Lower leg skin (tissue), 4 donors: Measurements from ENCODE around the gene PEX5L. TPM values are rescaled to one million over a fixed set of nuclear protein-coding genes. Genes with fewer than 3 reads are reported as not detected.

ENCODE experiments used
- DNase-seq, 2 donors: peaks; one replicate each; pipeline ENCODE4 v3.0.0-alpha.2; 2019; ENCODE audit warnings: low spot score in 2 of 2
- H3K4me3 ChIP-seq: fragments of 200-600 bp; sonication (generic); 2 replicates; pipeline ENCODE4 v1.5.1; 2017; ENCODE audit warnings: mild to moderate bottlenecking, low read depth; ENCODE audit not compliant: poor library complexity, severe bottlenecking
- POLR2A ChIP-seq, 2 donors: fragments of 450-650 bp; IDR thresholded peaks; one replicate each; pipeline ENCODE4 v1.6.1; 2016 to 2017; ENCODE audit warnings: antibody characterized with exemption in 2 of 2, mild to moderate bottlenecking in 1 of 2, moderate library complexity in 1 of 2
- WGBS, 2 donors: methylation state at CpG; one replicate each; pipeline ENCODE4 v1.1.5; 2018; 5-methylcytosine and 5-hydroxymethylcytosine counted together
- intact Hi-C: fragments of 100-400 bp; cut with DNase I; formaldehyde crosslinking; loops from one replicate; pipeline ENCODE4 v1.15.0; 2023; ENCODE audit warnings: low total_unique reads
- total RNA-seq, 4 donors: library from RNA; depleted of rRNA; stranded (reverse); fragments of >200 nt; gene quantifications; one replicate each; pipeline ENCODE4 v1.1.0, GENCODE V29; 2016
- TF ChIP-seq, protein P1 (sequence below), 3 donors: fragments of 450-650 bp; IDR thresholded peaks; one replicate each; pipeline ENCODE4 v1.5.1; 2016; ENCODE audit warnings: antibody characterized with exemption in 3 of 3, mild to moderate bottlenecking in 3 of 3, moderate library complexity in 2 of 3

PEX5L gene
- total RNA-seq, 4 donors from 2014 or later: not detected

GRCh38 chr3:179955809-179956208, 80.9 kb downstream of the PEX5L start:
- 27 to 31% methylated on average over 3 of the region's 3 CpGs for WGBS, 2 donors
- no peak for TF ChIP-seq POLR2A (IDR thresholded peaks at IDR 0.05)
- TF ChIP-seq, protein P1, sequence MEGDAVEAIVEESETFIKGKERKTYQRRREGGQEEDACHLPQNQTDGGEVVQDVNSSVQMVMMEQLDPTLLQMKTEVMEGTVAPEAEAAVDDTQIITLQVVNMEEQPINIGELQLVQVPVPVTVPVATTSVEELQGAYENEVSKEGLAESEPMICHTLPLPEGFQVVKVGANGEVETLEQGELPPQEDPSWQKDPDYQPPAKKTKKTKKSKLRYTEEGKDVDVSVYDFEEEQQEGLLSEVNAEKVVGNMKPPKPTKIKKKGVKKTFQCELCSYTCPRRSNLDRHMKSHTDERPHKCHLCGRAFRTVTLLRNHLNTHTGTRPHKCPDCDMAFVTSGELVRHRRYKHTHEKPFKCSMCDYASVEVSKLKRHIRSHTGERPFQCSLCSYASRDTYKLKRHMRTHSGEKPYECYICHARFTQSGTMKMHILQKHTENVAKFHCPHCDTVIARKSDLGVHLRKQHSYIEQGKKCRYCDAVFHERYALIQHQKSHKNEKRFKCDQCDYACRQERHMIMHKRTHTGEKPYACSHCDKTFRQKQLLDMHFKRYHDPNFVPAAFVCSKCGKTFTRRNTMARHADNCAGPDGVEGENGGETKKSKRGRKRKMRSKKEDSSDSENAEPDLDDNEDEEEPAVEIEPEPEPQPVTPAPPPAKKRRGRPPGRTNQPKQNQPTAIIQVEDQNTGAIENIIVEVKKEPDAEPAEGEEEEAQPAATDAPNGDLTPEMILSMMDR (IDR thresholded peaks at IDR 0.05): no peak
- H3K4me3 ChIP-seq: no peak overlapping the region
- no peak for DNase-seq
- intact Hi-C loops: no loop called here

- 82% methylated on average over 5 of the region's 5 CpGs for WGBS, 2 donors
- no peak for DNase-seq
- intact Hi-C loops: no loop called here
- no peak for TF ChIP-seq POLR2A (IDR thresholded peaks at IDR 0.05)
- TF ChIP-seq, protein P1 (IDR thresholded peaks at IDR 0.05): no peak
- H3K4me3 ChIP-seq: no peak overlapping the region
Observed at GRCh38 chr3:179955286-179955685, 81.5 kb downstream of the PEX5L start.

DNA sequence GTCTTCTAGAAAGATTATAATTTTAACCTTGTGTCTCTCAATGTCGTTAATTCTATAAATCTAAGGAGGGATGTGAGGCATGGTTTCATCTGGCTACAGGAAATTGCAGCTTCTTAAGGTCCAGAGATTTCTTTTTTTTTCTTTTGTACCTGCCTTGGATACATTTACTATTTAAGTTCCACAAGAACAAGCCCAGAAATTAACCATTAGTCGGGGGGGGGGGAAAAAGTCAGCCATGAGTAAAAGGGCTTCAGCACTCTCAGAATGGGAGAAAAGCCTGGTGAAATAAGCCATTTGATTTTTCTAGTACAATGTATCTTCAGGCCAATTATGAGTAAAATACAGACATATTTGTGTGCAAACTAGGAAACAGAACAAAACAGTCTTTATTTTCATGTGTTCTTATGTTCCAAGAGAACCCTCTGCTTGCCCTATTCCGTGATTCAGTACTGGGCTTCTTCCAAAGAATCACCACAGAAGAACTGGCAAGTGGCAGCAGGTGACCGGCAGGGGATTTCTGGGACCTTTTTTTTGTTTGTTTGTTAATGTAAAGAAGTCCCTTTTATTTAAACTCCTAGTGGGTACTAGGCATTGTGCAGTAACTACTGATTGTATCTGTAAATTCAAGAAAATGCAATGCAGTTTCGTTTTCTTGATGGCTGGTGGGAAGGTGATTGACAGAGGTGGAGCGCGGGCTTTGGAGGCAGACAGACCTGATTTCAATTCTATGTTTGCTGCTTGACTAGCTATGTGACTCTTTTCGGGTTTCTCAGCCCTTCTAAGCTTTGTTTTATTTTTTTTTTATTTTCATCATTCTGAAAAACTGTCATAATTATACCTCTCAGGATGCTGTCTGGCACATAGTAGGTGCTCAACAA, 82.5 kb downstream of the PEX5L start:
- no peak for TF ChIP-seq POLR2A (IDR thresholded peaks at IDR 0.05)
- TF ChIP-seq, protein P1 (IDR thresholded peaks at IDR 0.05): no peak
- H3K4me3 ChIP-seq: no peak overlapping the region
- DNase-seq: no peak
- intact Hi-C loops: no loop called here
- 55 to 58% methylated on average over 8 of the region's 8 CpGs for WGBS, 2 donors

GRCh38 chr3:179950840-179951239, 85.9 kb downstream of the PEX5L start:
- WGBS, 2 donors: 72 to 81% methylated on average over 5 of the region's 5 CpGs
- intact Hi-C loops: no loop called here
- no peak for TF ChIP-seq POLR2A (IDR thresholded peaks at IDR 0.05)
- TF ChIP-seq, protein P1 (IDR thresholded peaks at IDR 0.05): no peak
- no peak for DNase-seq
- H3K4me3 ChIP-seq: no peak overlapping the region

DNA sequence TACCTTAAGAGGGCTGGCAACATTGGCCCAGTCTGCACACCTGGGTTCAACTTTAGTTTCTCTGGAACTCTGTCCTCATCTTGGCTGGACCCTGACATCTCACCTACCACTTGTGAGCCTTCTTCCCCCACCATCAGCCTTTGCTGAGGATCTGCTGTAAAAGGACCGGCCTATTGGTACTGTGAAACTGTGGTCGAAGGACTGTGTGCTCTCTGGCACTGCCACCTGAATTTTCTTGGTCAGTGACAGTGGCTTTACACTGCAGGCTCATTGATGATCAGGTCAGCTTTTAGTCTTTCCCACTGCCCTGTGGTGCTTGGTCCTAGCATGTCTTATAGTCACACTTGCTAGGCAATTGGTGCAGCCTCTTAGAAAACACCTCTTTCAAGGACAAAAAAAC, 86.9 kb downstream of the PEX5L start:
- H3K4me3 ChIP-seq: no peak overlapping the region
- intact Hi-C loops: no loop called here
- WGBS, 2 donors: 90 to 100% methylated on average over 2 of the region's 2 CpGs
- DNase-seq: no peak
- TF ChIP-seq POLR2A (IDR thresholded peaks at IDR 0.05): no peak
- TF ChIP-seq, protein P1 (IDR thresholded peaks at IDR 0.05): no peak
